WI38 (cell line): ENCODE results near the gene TMEM234.
"Not testable (repeated sequence)": the region's sequence is repeated elsewhere in the genome, so short reads cannot be mapped to it uniquely, and the experiment has no call there.

Experiments
- H3K4me3 ChIP-seq: 2 replicates; pipeline ENCODE4 v1.5.1; 2011; ENCODE audit warnings: low read depth, mild to moderate bottlenecking, control low read depth, low read length
- TF ChIP-seq, protein P1 (sequence below): IDR thresholded peaks from 2 replicates; pipeline ENCODE4 v1.5.1; 2012; ENCODE audit warnings: low read depth, mild to moderate bottlenecking, control low read depth, low read length

Gene TMEM234

GRCh38 chr1:32221980-32222755, at the start of gene TMEM234, which contains the start of gene EIF3I:
Gene TMEM234, minus strand, starts transcription at chr1:32222353. Its CDS starts 31 bp downstream, at chr1:32222322.
Gene EIF3I, plus strand, starts transcription at chr1:32222407. Its CDS starts 35 bp downstream, at chr1:32222442.
- TF ChIP-seq, protein P1, sequence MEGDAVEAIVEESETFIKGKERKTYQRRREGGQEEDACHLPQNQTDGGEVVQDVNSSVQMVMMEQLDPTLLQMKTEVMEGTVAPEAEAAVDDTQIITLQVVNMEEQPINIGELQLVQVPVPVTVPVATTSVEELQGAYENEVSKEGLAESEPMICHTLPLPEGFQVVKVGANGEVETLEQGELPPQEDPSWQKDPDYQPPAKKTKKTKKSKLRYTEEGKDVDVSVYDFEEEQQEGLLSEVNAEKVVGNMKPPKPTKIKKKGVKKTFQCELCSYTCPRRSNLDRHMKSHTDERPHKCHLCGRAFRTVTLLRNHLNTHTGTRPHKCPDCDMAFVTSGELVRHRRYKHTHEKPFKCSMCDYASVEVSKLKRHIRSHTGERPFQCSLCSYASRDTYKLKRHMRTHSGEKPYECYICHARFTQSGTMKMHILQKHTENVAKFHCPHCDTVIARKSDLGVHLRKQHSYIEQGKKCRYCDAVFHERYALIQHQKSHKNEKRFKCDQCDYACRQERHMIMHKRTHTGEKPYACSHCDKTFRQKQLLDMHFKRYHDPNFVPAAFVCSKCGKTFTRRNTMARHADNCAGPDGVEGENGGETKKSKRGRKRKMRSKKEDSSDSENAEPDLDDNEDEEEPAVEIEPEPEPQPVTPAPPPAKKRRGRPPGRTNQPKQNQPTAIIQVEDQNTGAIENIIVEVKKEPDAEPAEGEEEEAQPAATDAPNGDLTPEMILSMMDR, result no peak
- H3K4me3 ChIP-seq, result peak within 1 kb of the TSS; percentile 83

GRCh38 chr1:32269744-32270143, 47.6 kb upstream of the TMEM234 start:
- TF ChIP-seq, protein P1, result no peak
- no peak overlapping the region for H3K4me3 ChIP-seq

GRCh38 chr1:32266921-32267591, 44.9 kb upstream of the TMEM234 start:
- TF ChIP-seq, protein P1, result no peak
- no peak overlapping the region for H3K4me3 ChIP-seq

- TF ChIP-seq, protein P1, result no peak
- no peak overlapping the region for H3K4me3 ChIP-seq
Observed at GRCh38 chr1:32265846-32266245, 43.7 kb upstream of the TMEM234 start.

DNA sequence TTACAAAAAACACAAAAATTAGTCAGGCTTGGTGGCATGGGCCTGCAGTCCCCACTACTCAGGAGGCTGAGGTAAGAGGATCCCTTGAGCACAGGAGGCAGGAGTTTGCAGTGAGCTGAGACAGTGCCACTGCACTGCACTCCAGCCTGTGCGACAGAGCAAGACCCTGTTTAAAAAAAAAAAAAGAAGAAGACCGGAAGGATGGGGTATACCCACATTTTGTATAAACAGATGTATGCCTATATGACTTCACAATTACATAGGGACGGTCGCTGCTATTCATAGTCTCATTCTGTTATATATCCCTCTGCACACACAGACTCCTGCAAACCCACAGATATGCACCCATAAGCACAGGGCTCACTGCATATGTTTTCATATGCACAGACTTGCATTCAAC, 41.6 kb upstream of the TMEM234 start:
- TF ChIP-seq, protein P1, result no peak
- H3K4me3 ChIP-seq, result no peak overlapping the region

DNA sequence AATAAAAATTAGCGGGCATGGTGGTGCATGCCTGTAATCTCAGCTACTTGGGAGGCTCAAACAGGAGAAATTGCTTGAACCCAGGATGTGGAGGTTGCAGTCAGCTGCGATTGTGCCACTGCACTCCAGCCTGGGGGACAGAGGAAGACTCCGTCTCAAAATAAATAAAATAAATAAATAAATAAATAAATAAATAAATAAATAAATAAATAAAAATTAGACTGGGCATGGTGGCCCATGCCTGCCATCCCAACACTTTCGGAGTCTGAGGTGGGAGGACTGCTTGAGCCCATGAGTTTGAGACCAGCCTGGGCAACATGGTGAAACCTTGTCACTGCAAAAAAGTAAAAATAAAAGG, 41.1 kb upstream of the TMEM234 start:
- not testable (repeated sequence) for H3K4me3 ChIP-seq

DNA sequence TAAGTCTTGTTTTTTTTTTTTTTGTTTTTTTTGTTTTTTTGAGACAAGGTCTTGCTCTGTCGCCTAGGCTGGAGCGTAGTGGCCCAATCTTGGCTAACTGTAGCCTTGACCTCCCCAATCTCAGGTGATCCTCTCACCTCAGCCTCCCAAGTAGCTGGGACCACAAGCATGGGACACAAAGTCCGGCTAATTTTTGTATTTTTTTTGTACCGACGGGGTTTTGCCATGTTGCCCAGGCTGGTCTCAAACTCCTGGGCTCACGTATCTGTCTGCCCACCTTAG, 35.0 kb upstream of the TMEM234 start:
- TF ChIP-seq, protein P1, result no peak
- H3K4me3 ChIP-seq, result no peak overlapping the region
